BLaER1 (cell line): Measurements from ENCODE around the gene PNPLA2.

ENCODE experiments used
- H3K27ac ChIP-seq: shearing (Covaris generic); formaldehyde crosslinking; 2 replicates; pipeline ENCODE4 v1.8.1; 2022
- H3K27me3 ChIP-seq: shearing (Covaris generic); formaldehyde crosslinking; 2 replicates; pipeline ENCODE4 v1.8.1; 2022
- H3K36me3 ChIP-seq: shearing (Covaris generic); formaldehyde crosslinking; 2 replicates; pipeline ENCODE4 v1.8.1; 2022
- H3K4me1 ChIP-seq: shearing (Covaris generic); formaldehyde crosslinking; 2 replicates; pipeline ENCODE4 v1.8.1; 2022
- H3K4me2 ChIP-seq: shearing (Covaris generic); formaldehyde crosslinking; 2 replicates; pipeline ENCODE4 v1.8.1; 2022
- H3K4me3 ChIP-seq: shearing (Covaris generic); formaldehyde crosslinking; 2 replicates; pipeline ENCODE4 v1.8.1; 2022
- H3K9ac ChIP-seq: shearing (Covaris generic); formaldehyde crosslinking; 2 replicates; pipeline ENCODE4 v1.8.1; 2022
- H3K9me3 ChIP-seq: shearing (Covaris generic); formaldehyde crosslinking; 2 replicates; pipeline ENCODE4 v1.8.1; 2022
- H4K20me1 ChIP-seq: shearing (Covaris generic); formaldehyde crosslinking; 2 replicates; pipeline ENCODE4 v1.8.1; 2022
- Cebpa-rat ChIP-seq: shearing (Covaris generic); IDR thresholded peaks from 2 replicates; pipeline ENCODE4 v1.8.1; 2022

The PNPLA2 gene

DNA sequence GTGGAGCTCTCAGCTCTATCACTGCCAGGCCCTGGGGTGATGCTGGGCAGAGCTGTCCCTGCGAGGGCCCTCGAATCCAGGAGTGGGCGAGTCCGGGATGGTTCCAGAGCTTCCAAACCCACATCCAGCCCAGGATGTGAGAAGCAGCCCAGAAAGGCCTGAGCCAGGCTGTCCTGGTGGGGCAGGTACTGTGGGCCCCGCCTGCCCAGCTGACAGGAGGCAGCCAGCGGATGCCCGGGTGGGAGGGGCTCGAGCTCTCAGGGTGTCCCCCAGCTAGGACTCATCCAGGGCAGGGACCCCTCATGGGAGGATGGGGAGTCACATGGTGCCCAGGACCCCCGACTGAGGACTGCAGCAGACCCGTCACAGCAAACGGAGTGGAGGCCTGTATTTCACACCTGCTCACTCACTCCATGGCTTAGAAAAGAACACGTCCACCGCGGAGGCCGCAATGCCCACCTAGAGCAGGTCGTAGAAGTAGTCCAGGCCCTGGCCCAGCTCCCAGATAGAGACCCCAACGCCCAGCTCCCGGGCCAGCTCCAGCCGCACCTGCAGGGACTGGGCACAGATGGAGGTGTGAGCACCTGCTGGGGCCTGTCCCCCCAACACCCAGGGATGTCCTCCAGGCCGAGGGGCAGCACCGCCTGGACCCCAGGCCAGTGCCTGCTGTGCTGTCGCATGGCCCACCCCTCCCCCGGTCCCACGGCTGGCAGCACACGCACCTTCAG, 50.8 kb downstream of the PNPLA2 start:
- Histone ChIP-seq H3K9ac (no peak overlapping the region), H3K4me1 (no peaks in the 10 kb centered on the region), H3K4me2 (no peak overlapping the region), H4K20me1 (peaks cover 25% of the 10 kb centered on the region), H3K4me3 (no peak overlapping the region), H3K27ac (no peak overlapping the region), H3K27me3 (no peaks in the 10 kb centered on the region), H3K36me3 (peaks cover 75% of the 10 kb centered on the region), H3K9me3 (no peaks in the 10 kb centered on the region)
- no peak for TF ChIP-seq Cebpa-rat

DNA sequence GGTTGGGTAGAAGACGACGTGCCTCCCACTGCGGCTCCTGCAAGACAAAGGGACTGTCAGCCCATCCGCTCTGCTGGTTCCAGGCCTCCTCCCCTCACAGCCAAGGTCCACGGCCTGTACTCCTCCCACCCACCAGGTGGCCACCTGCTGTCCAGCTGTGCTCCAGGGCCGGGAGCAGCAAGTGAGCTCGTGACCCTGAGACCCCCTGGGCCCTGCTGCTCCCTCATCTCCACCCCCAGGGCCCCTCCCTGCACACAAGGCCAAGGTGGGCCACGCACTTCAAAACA, 51.4 kb downstream of the PNPLA2 start:
- H3K9ac ChIP-seq: no peak overlapping the region
- no peaks in the 10 kb centered on the region for H3K4me1 ChIP-seq
- no peak overlapping the region for H3K4me2 ChIP-seq
- H3K9me3 ChIP-seq: no peaks in the 10 kb centered on the region
- 0 out of 2 replicates have a peak, but pooled peaks cover 23% of the 10 kb centered on the region for H4K20me1 ChIP-seq
- TF ChIP-seq Cebpa-rat: no peak
- H3K27ac ChIP-seq: no peak overlapping the region
- H3K36me3 ChIP-seq: peaks cover 75% of the 10 kb centered on the region
- no peaks in the 10 kb centered on the region for H3K27me3 ChIP-seq
- H3K4me3 ChIP-seq: no peak overlapping the region

DNA sequence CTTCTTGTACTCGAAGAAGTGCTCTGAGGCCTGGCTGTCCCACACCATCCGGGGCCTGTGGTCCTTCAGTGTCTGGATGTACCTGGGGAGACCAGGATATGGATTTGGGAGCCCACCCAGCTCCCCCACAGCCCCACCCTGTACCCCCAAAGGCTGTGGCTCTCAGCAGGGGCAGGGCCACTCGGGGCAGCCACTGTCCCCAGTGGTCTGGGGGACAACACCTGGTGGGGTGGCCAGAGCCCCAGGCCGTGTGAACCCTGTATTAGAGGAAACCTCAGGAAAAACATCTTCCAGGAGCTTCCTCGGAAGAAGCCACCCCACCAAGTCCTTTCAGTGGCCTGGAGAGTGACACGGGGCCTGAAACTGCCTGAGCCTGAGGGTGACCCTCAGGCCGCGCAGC, 51.7 kb downstream of the PNPLA2 start:
- H3K27me3 ChIP-seq: no peaks in the 10 kb centered on the region
- H3K4me2 ChIP-seq: no peak overlapping the region
- H3K27ac ChIP-seq: no peak overlapping the region
- no peak for TF ChIP-seq Cebpa-rat
- H3K4me1 ChIP-seq: no peaks in the 10 kb centered on the region
- H4K20me1 ChIP-seq: 0 out of 2 replicates have a peak, but pooled peaks cover 23% of the 10 kb centered on the region
- H3K9ac ChIP-seq: no peak overlapping the region
- peaks cover 75% of the 10 kb centered on the region for H3K36me3 ChIP-seq
- H3K4me3 ChIP-seq: no peak overlapping the region
- no peaks in the 10 kb centered on the region for H3K9me3 ChIP-seq

DNA sequence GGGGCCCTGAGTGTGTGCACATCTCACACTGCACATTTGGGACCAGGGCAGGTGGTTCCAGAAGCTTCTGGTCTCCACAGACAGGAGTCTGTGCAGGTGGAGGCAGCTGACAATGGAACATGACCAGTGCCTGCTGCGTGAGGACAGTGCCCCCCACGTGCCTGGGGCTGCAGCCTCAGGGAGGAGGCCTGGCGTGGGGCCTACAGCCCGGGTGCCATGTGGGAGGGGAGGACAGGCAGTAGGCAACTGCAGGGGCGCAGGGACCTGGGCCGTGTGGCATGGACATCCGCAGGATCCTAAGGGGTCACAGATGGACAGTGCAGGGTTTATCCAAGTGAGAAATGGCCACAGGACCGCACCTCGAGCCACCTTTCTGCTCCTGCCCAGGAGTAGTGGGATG, 52.8 kb downstream of the PNPLA2 start:
- Histone ChIP-seq H3K4me3 (no peak overlapping the region), H3K4me2 (no peak overlapping the region), H3K4me1 (no peaks in the 10 kb centered on the region), H4K20me1 (peaks cover 32% of the 10 kb centered on the region; the same call in 1 of the 2 replicates), H3K36me3 (peaks cover 76% of the 10 kb centered on the region), H3K27me3 (no peaks in the 10 kb centered on the region), H3K9ac (no peak overlapping the region), H3K27ac (no peak overlapping the region), H3K9me3 (no peaks in the 10 kb centered on the region)
- TF ChIP-seq Cebpa-rat: no peak

DNA sequence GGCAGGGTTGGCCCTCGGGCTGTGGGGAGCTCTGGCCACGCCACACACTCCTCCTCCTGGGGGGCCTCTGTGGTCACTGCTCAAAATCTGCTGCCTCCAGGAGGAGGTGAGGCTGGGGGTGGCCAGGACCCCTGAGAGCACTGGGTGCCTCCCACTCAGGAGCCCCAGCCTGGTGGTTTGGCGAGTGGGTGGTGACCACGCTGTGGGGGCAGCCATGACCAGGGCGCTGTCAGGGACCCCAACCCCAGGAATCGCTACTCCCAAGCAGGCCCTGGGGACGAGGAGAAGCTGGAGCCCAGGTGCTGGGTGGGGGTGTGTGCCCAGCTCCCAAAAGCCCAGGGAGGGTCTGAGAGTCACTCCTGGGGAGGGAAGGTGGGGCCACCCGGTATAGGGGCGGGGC, 54.1 kb downstream of the PNPLA2 start:
- H3K9ac ChIP-seq: no peak overlapping the region
- H3K4me1 ChIP-seq: no peaks in the 10 kb centered on the region
- H3K36me3 ChIP-seq: peaks cover 82% of the 10 kb centered on the region

DNA sequence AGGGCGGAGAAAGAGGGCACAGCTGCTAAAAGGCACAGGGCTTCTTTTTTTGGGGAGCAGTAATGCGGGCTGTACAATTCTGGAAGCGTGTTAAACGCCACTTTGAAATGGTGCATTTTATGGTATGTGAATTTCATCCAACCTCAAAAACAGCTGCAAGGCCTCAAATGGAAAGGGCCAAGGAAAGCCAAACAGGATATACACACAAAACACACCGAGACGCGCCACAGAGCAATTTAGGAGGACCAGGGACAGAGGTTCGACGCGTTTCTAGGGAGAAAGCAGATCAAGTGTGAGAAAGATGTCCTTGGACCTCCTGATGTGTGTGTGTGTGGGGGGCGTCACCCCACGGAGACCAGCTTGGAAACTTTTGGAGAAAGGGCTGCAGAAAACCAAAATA, 55.0 kb downstream of the PNPLA2 start:
- Histone ChIP-seq H4K20me1 (peaks cover 34% of the 10 kb centered on the region; the same call in 1 of the 2 replicates), H3K27ac (no peak overlapping the region), H3K9me3 (no peaks in the 10 kb centered on the region), H3K4me2 (no peak overlapping the region), H3K4me3 (no peak overlapping the region), H3K36me3 (peaks cover 83% of the 10 kb centered on the region), H3K4me1 (no peaks in the 10 kb centered on the region), H3K9ac (no peak overlapping the region), H3K27me3 (no peaks in the 10 kb centered on the region)
- no peak for TF ChIP-seq Cebpa-rat

More for the DNA sequence above, 54.1 kb downstream of the PNPLA2 start:
- H3K4me2 ChIP-seq: no peak overlapping the region
- H4K20me1 ChIP-seq: peaks cover 39% of the 10 kb centered on the region; the same call in 1 of the 2 replicates
- H3K9me3 ChIP-seq: no peaks in the 10 kb centered on the region
- no peaks in the 10 kb centered on the region for H3K27me3 ChIP-seq
- no peak overlapping the region for H3K4me3 ChIP-seq
- no peak overlapping the region for H3K27ac ChIP-seq
- no peak for TF ChIP-seq Cebpa-rat
